GM23338 (cell line): Measurements from ENCODE around the gene ATP13A4. TPM values are rescaled to one million over a fixed set of nuclear protein-coding genes. Genes with fewer than 3 reads are reported as not detected.

Experiments
- ATAC-seq: fragments of 200-7000 bp; cut with Tn5 transposase; 3 replicates; pipeline ENCODE4 v1.9.1; 2020
- DNase-seq: peaks from one replicate; pipeline ENCODE4 v3.0.0-alpha.2; 2015; ENCODE audit warnings: low spot score
- H2AFZ ChIP-seq: fragments of 200-600 bp; sonication (generic); 2 replicates; pipeline ENCODE4 v1.8.0; 2016; ENCODE audit warnings: antibody characterized with exemption, mild to moderate bottlenecking, moderate library complexity
- H3F3A ChIP-seq: fragments of 200-600 bp; sonication (generic); replicated peaks from 2 replicates; pipeline ENCODE4 v1.8.0; 2017; ENCODE audit warnings: antibody characterized with exemption, mixed run types, low read depth
- H3K27ac ChIP-seq: fragments of 200-600 bp; sonication (generic); 2 replicates; pipeline ENCODE4 v1.6.1; 2016; ENCODE audit warnings: low read depth
- H3K27me3 ChIP-seq: fragments of 200-600 bp; sonication (generic); 2 replicates; pipeline ENCODE4 v1.8.0; 2016; ENCODE audit warnings: mild to moderate bottlenecking, mixed run types, moderate library complexity; ENCODE audit not compliant: insufficient read depth
- H3K36me3 ChIP-seq: fragments of 200-600 bp; sonication (generic); 2 replicates; pipeline ENCODE4 v1.8.0; 2016; ENCODE audit warnings: mild to moderate bottlenecking; ENCODE audit not compliant: insufficient read depth
- H3K4me1 ChIP-seq: fragments of 200-600 bp; sonication (generic); 2 replicates; pipeline ENCODE4 v1.8.0; 2016; ENCODE audit warnings: mild to moderate bottlenecking, moderate library complexity; ENCODE audit not compliant: insufficient read depth
- H3K4me2 ChIP-seq: fragments of 200-600 bp; sonication (generic); 2 replicates; pipeline ENCODE4 v1.7.1; 2017; ENCODE audit warnings: mixed run types
- H3K4me3 ChIP-seq: fragments of 200-600 bp; sonication (generic); 2 replicates; pipeline ENCODE4 v1.6.1; 2016; ENCODE audit warnings: mixed run types
- H3K79me2 ChIP-seq: fragments of 200-600 bp; sonication (generic); replicated peaks from 2 replicates; pipeline ENCODE4 v1.8.0; 2017; ENCODE audit warnings: mild to moderate bottlenecking; ENCODE audit not compliant: insufficient read depth
- H3K9me2 ChIP-seq: fragments of 200-600 bp; sonication (generic); 2 replicates; pipeline ENCODE4 v1.8.0; 2017; ENCODE audit not compliant: insufficient read depth
- H4K20me1 ChIP-seq: fragments of 200-600 bp; sonication (generic); replicated peaks from 2 replicates; pipeline ENCODE4 v1.8.0; 2017; ENCODE audit warnings: mild to moderate bottlenecking; ENCODE audit not compliant: insufficient read depth
- H3K27ac Mint-ChIP-seq: 2 replicates; pipeline ENCODE4 v1.8.0; 2020; ENCODE audit warnings: inconsistent platforms, mild to moderate bottlenecking, moderate library complexity, mixed read lengths
- H3K27me3 Mint-ChIP-seq: 3 replicates; pipeline ENCODE4 v1.8.0; 2022; ENCODE audit warnings: low read depth, mild to moderate bottlenecking, moderate library complexity, mixed read lengths, inconsistent platforms; ENCODE audit not compliant: insufficient read depth, poor library complexity
- H3K36me3 Mint-ChIP-seq: 3 replicates; pipeline ENCODE4 v1.8.0; 2021; ENCODE audit warnings: low read depth, mild to moderate bottlenecking, inconsistent platforms, moderate library complexity, mixed read lengths
- H3K4me1 Mint-ChIP-seq: 3 replicates; pipeline ENCODE4 v1.8.0; 2020; ENCODE audit warnings: mild to moderate bottlenecking, inconsistent platforms, mixed read lengths
- H3K4me3 Mint-ChIP-seq: 3 replicates; pipeline ENCODE4 v1.8.0; 2021; ENCODE audit warnings: moderate library complexity, mild to moderate bottlenecking, inconsistent platforms, mixed read lengths
- H3K9me3 Mint-ChIP-seq: 3 replicates; pipeline ENCODE4 v1.8.0; 2020; ENCODE audit warnings: moderate library complexity, mild to moderate bottlenecking, inconsistent platforms, mixed read lengths
- EZH2 ChIP-seq: fragments of 200-600 bp; sonication (generic); IDR thresholded peaks from one replicate; pipeline ENCODE4 v1.8.0; 2017; ENCODE audit warnings: antibody characterized with exemption, mild to moderate bottlenecking, low read depth; ENCODE audit not compliant: unreplicated experiment
- EZH2phosphoT487 ChIP-seq: fragments of 200-600 bp; sonication (generic); IDR thresholded peaks from one replicate; pipeline ENCODE4 v1.8.1; 2018; ENCODE audit warnings: antibody characterized with exemption; ENCODE audit not compliant: unreplicated experiment
- POLR2AphosphoS5 ChIP-seq: IDR thresholded peaks from 2 replicates; pipeline ENCODE4 v1.6.1; 2016; ENCODE audit warnings: antibody characterized with exemption, low read depth
- STAT1 ChIP-seq: IDR thresholded peaks from one replicate; pipeline ENCODE4 v1.6.1; 2016; ENCODE audit warnings: antibody characterized with exemption; ENCODE audit not compliant: unreplicated experiment
- ZNF331 ChIP-seq: fragments of 250-450 bp; sonication (Bioruptor Pico); IDR thresholded peaks from 2 replicates; pipeline ENCODE4 v1.5.0; 2020; ENCODE audit warnings: low read depth, mild to moderate bottlenecking, moderate library complexity
- polyA plus RNA-seq: library from polyadenylated mRNA; unstranded; fragments of >200 nt; fragmentation: Nextera tagmentation; extraction: Ambion mirVana; gene quantifications from 2 replicates; pipeline ENCODE4 v1.2.1, GENCODE V29; 2016
- total RNA-seq: library from RNA; depleted of rRNA; stranded (reverse); fragments of >200 nt; shearing (Covaris generic); gene quantifications from 2 replicates; pipeline ENCODE4 v1.2.3, GENCODE V29; 2014
- TF ChIP-seq, protein P1 (sequence below): IDR thresholded peaks from one replicate; pipeline ENCODE4 v1.6.1; 2018; ENCODE audit warnings: antibody characterized with exemption; ENCODE audit not compliant: unreplicated experiment
- TF ChIP-seq, protein P2 (sequence below): fragments of 250-450 bp; sonication (Bioruptor Pico); IDR thresholded peaks from 2 replicates; pipeline ENCODE4 v1.5.0; 2020; ENCODE audit warnings: mild to moderate bottlenecking, moderate library complexity
- TF ChIP-seq, protein P3 (sequence below): IDR thresholded peaks from 2 replicates; pipeline ENCODE4 v1.6.1; 2016; ENCODE audit warnings: antibody characterized with exemption
- TF ChIP-seq, protein P4 (sequence below), 2 experiments: fragments of 200-600 bp in 1 of 2; sonication (generic) in 1 of 2; conservative IDR thresholded peaks; 2 replicates each; pipeline versions ENCODE4 v1.5.1 to v1.6.1; 2016 to 2017; ENCODE audit warnings: antibody characterized with exemption in 2 of 2, low read depth in 2 of 2, mild to moderate bottlenecking in 2 of 2, moderate library complexity in 1 of 2

The ATP13A4 gene
- total and polyA plus RNA-seq, 2 experiments from 2014 or later: not detected

DNA sequence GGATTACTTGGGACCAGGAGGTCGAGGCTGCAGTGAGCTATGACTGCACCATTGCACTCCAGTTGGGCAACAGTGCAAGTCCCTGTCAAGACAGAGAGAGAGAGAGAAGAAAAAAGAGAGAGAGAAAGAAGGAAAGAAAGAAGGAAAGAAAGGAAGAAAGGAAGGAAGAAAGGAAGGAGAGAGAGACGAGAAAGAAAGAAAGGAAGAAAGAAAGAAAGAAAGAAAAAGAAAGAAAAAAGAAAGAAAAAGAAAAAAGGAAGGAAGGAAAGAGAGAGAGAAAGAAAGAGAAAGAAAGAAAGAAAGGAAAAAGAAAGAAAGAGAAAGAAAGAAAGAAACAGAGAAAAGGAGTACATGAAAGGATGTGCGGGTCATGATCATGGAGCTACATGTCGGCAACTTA lies 80.2 kb downstream of the ATP13A4 start:
- Mint-ChIP-seq H3K36me3 (no peaks in the 10 kb centered on the region), H3K9me3 (no peaks in the 10 kb centered on the region), H3K4me3 (no peak overlapping the region), H3K27me3 (no peaks in the 10 kb centered on the region), H3K27ac (no peak overlapping the region), H3K4me1 (no peaks in the 10 kb centered on the region)
- H3K27ac ChIP-seq: no peak overlapping the region
- H4K20me1 ChIP-seq: no peaks in the 10 kb centered on the region
- H2AFZ ChIP-seq: no peak overlapping the region
- H3K79me2 ChIP-seq: no peaks in the 10 kb centered on the region
- ATAC-seq (no peak), DNase-seq (no peak)
- H3K27me3 ChIP-seq: no peaks in the 10 kb centered on the region
- no peaks in the 10 kb centered on the region for H3K9me2 ChIP-seq
- no peak overlapping the region for H3K4me2 ChIP-seq
- H3K4me3 ChIP-seq: no peak overlapping the region
- no peaks in the 10 kb centered on the region for H3F3A ChIP-seq
- no peaks in the 10 kb centered on the region for H3K36me3 ChIP-seq
- no peaks in the 10 kb centered on the region for H3K4me1 ChIP-seq
- TF ChIP-seq ZNF331 (CRISPR knock-in tag) (no peak), EZH2phosphoT487 (no peak), POLR2AphosphoS5 (no peak), STAT1 (no peak), EZH2 (no peak)
- TF ChIP-seq, protein P1, sequence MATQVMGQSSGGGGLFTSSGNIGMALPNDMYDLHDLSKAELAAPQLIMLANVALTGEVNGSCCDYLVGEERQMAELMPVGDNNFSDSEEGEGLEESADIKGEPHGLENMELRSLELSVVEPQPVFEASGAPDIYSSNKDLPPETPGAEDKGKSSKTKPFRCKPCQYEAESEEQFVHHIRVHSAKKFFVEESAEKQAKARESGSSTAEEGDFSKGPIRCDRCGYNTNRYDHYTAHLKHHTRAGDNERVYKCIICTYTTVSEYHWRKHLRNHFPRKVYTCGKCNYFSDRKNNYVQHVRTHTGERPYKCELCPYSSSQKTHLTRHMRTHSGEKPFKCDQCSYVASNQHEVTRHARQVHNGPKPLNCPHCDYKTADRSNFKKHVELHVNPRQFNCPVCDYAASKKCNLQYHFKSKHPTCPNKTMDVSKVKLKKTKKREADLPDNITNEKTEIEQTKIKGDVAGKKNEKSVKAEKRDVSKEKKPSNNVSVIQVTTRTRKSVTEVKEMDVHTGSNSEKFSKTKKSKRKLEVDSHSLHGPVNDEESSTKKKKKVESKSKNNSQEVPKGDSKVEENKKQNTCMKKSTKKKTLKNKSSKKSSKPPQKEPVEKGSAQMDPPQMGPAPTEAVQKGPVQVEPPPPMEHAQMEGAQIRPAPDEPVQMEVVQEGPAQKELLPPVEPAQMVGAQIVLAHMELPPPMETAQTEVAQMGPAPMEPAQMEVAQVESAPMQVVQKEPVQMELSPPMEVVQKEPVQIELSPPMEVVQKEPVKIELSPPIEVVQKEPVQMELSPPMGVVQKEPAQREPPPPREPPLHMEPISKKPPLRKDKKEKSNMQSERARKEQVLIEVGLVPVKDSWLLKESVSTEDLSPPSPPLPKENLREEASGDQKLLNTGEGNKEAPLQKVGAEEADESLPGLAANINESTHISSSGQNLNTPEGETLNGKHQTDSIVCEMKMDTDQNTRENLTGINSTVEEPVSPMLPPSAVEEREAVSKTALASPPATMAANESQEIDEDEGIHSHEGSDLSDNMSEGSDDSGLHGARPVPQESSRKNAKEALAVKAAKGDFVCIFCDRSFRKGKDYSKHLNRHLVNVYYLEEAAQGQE: no peak
- TF ChIP-seq, protein P2, sequence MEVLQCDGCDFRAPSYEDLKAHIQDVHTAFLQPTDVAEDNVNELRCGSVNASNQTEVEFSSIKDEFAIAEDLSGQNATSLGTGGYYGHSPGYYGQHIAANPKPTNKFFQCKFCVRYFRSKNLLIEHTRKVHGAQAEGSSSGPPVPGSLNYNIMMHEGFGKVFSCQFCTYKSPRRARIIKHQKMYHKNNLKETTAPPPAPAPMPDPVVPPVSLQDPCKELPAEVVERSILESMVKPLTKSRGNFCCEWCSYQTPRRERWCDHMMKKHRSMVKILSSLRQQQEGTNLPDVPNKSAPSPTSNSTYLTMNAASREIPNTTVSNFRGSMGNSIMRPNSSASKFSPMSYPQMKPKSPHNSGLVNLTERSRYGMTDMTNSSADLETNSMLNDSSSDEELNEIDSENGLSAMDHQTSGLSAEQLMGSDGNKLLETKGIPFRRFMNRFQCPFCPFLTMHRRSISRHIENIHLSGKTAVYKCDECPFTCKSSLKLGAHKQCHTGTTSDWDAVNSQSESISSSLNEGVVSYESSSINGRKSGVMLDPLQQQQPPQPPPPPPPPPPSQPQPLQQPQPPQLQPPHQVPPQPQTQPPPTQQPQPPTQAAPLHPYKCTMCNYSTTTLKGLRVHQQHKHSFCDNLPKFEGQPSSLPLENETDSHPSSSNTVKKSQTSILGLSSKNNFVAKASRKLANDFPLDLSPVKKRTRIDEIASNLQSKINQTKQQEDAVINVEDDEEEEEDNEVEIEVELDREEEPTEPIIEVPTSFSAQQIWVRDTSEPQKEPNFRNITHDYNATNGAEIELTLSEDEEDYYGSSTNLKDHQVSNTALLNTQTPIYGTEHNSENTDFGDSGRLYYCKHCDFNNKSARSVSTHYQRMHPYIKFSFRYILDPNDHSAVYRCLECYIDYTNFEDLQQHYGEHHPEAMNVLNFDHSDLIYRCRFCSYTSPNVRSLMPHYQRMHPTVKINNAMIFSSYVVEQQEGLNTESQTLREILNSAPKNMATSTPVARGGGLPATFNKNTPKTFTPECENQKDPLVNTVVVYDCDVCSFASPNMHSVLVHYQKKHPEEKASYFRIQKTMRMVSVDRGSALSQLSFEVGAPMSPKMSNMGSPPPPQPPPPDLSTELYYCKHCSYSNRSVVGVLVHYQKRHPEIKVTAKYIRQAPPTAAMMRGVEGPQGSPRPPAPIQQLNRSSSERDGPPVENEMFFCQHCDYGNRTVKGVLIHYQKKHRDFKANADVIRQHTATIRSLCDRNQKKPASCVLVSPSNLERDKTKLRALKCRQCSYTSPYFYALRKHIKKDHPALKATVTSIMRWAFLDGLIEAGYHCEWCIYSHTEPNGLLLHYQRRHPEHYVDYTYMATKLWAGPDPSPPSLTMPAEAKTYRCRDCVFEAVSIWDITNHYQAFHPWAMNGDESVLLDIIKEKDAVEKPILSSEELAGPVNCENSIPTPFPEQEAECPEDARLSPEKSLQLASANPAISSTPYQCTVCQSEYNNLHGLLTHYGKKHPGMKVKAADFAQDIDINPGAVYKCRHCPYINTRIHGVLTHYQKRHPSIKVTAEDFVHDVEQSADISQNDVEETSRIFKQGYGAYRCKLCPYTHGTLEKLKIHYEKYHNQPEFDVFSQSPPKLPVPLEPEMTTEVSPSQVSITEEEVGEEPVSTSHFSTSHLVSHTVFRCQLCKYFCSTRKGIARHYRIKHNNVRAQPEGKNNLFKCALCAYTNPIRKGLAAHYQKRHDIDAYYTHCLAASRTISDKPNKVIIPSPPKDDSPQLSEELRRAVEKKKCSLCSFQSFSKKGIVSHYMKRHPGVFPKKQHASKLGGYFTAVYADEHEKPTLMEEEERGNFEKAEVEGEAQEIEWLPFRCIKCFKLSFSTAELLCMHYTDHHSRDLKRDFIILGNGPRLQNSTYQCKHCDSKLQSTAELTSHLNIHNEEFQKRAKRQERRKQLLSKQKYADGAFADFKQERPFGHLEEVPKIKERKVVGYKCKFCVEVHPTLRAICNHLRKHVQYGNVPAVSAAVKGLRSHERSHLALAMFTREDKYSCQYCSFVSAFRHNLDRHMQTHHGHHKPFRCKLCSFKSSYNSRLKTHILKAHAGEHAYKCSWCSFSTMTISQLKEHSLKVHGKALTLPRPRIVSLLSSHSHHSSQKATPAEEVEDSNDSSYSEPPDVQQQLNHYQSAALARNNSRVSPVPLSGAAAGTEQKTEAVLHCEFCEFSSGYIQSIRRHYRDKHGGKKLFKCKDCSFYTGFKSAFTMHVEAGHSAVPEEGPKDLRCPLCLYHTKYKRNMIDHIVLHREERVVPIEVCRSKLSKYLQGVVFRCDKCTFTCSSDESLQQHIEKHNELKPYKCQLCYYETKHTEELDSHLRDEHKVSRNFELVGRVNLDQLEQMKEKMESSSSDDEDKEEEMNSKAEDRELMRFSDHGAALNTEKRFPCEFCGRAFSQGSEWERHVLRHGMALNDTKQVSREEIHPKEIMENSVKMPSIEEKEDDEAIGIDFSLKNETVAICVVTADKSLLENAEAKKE (CRISPR knock-in tag): no peak
- TF ChIP-seq, protein P3, sequence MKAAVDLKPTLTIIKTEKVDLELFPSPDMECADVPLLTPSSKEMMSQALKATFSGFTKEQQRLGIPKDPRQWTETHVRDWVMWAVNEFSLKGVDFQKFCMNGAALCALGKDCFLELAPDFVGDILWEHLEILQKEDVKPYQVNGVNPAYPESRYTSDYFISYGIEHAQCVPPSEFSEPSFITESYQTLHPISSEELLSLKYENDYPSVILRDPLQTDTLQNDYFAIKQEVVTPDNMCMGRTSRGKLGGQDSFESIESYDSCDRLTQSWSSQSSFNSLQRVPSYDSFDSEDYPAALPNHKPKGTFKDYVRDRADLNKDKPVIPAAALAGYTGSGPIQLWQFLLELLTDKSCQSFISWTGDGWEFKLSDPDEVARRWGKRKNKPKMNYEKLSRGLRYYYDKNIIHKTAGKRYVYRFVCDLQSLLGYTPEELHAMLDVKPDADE: no peak
- TF ChIP-seq, protein P4, sequence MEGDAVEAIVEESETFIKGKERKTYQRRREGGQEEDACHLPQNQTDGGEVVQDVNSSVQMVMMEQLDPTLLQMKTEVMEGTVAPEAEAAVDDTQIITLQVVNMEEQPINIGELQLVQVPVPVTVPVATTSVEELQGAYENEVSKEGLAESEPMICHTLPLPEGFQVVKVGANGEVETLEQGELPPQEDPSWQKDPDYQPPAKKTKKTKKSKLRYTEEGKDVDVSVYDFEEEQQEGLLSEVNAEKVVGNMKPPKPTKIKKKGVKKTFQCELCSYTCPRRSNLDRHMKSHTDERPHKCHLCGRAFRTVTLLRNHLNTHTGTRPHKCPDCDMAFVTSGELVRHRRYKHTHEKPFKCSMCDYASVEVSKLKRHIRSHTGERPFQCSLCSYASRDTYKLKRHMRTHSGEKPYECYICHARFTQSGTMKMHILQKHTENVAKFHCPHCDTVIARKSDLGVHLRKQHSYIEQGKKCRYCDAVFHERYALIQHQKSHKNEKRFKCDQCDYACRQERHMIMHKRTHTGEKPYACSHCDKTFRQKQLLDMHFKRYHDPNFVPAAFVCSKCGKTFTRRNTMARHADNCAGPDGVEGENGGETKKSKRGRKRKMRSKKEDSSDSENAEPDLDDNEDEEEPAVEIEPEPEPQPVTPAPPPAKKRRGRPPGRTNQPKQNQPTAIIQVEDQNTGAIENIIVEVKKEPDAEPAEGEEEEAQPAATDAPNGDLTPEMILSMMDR (conservative IDR thresholded peaks at IDR 0.05; ENCODE audit: low read depth in 2 of 2): no peak
